HEK293 (cell line): ENCODE results near the gene RB1.

Experiments
- CTCF ChIP-seq: fragments of 450-650 bp; formaldehyde crosslinking; IDR thresholded peaks from 2 replicates; pipeline ENCODE4 v1.5.1; 2016; ENCODE audit warnings: missing biosample characterization, missing genetic modification characterization
- KLF10 ChIP-seq: fragments of 450-650 bp; IDR thresholded peaks from 2 replicates; pipeline ENCODE4 v1.5.1; 2018; ENCODE audit warnings: missing biosample characterization, mild to moderate bottlenecking, missing genetic modification characterization
- PBX3 ChIP-seq: sonication (generic); formaldehyde crosslinking; IDR thresholded peaks from 2 replicates; pipeline ENCODE4 v1.8.1; 2022; ENCODE audit warnings: mild to moderate bottlenecking, moderate library complexity, missing genetic modification reagents
- SP2 ChIP-seq: fragments of 450-650 bp; formaldehyde crosslinking; IDR thresholded peaks from 2 replicates; pipeline ENCODE4 v1.5.1; 2016; ENCODE audit warnings: missing biosample characterization, missing genetic modification characterization
- ZBTB6 ChIP-seq: fragments of 450-650 bp; formaldehyde crosslinking; IDR thresholded peaks from 2 replicates; pipeline ENCODE4 v1.5.1; 2017; ENCODE audit warnings: missing biosample characterization, missing genetic modification characterization
- ZBTB8A ChIP-seq: fragments of 450-650 bp; formaldehyde crosslinking; IDR thresholded peaks from 2 replicates; pipeline ENCODE4 v1.5.1; 2016; ENCODE audit warnings: missing biosample characterization, missing genetic modification characterization
- ZNF114 ChIP-seq: fragments of 450-650 bp; formaldehyde crosslinking; IDR thresholded peaks from 2 replicates; pipeline ENCODE4 v1.5.0; 2017; ENCODE audit warnings: missing biosample characterization, missing genetic modification characterization
- ZNF324 ChIP-seq: fragments of 450-650 bp; formaldehyde crosslinking; IDR thresholded peaks from 2 replicates; pipeline ENCODE4 v1.5.1; 2016; ENCODE audit warnings: missing biosample characterization, missing genetic modification characterization
- ZNF416 ChIP-seq: fragments of 450-650 bp; formaldehyde crosslinking; IDR thresholded peaks from 2 replicates; pipeline ENCODE4 v1.5.1; 2016; ENCODE audit warnings: missing biosample characterization, missing genetic modification characterization
- TF ChIP-seq, protein P1 (sequence below): fragments of 450-650 bp; formaldehyde crosslinking; IDR thresholded peaks from 2 replicates; pipeline ENCODE4 v1.5.1; 2016; ENCODE audit warnings: missing biosample characterization, missing genetic modification characterization

- TF ChIP-seq CTCF (tag by site-specific recombination): no peak
- TF ChIP-seq ZBTB8A: no peak
- TF ChIP-seq, protein P1, sequence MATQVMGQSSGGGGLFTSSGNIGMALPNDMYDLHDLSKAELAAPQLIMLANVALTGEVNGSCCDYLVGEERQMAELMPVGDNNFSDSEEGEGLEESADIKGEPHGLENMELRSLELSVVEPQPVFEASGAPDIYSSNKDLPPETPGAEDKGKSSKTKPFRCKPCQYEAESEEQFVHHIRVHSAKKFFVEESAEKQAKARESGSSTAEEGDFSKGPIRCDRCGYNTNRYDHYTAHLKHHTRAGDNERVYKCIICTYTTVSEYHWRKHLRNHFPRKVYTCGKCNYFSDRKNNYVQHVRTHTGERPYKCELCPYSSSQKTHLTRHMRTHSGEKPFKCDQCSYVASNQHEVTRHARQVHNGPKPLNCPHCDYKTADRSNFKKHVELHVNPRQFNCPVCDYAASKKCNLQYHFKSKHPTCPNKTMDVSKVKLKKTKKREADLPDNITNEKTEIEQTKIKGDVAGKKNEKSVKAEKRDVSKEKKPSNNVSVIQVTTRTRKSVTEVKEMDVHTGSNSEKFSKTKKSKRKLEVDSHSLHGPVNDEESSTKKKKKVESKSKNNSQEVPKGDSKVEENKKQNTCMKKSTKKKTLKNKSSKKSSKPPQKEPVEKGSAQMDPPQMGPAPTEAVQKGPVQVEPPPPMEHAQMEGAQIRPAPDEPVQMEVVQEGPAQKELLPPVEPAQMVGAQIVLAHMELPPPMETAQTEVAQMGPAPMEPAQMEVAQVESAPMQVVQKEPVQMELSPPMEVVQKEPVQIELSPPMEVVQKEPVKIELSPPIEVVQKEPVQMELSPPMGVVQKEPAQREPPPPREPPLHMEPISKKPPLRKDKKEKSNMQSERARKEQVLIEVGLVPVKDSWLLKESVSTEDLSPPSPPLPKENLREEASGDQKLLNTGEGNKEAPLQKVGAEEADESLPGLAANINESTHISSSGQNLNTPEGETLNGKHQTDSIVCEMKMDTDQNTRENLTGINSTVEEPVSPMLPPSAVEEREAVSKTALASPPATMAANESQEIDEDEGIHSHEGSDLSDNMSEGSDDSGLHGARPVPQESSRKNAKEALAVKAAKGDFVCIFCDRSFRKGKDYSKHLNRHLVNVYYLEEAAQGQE (tag by site-specific recombination): no peak
- TF ChIP-seq ZNF114 (tag by site-specific recombination): no peak
- TF ChIP-seq SP2: no peak
- no peak for TF ChIP-seq ZNF324
- TF ChIP-seq ZBTB6 (tag by site-specific recombination): no peak
- no peak for TF ChIP-seq PBX3 (CRISPR knock-in tag)
- TF ChIP-seq ZNF416 (tag by site-specific recombination): no peak
- TF ChIP-seq KLF10: no peak
Measured at GRCh38 chr13:48393698-48394085, 90.1 kb downstream of the RB1 start.
